Trophoblast cell (in vitro differentiated cells and primary cell): ENCODE results near the gene HMMR.

ENCODE experiments used
- DNase-seq, 2 donors: peaks; one replicate each; pipeline ENCODE4 v3.0.0-alpha.2; 2016
- H2AFZ ChIP-seq: 2 replicates; pipeline ENCODE4 v1.6.1; 2013; ENCODE audit warnings: low read length, moderate library complexity, mild to moderate bottlenecking; ENCODE audit not compliant: insufficient read depth, poor library complexity
- H2AK5ac ChIP-seq: 2 replicates; pipeline ENCODE4 v1.6.1; 2013; ENCODE audit warnings: mild to moderate bottlenecking, low read length
- H2BK120ac ChIP-seq: 2 replicates; pipeline ENCODE4 v1.6.1; 2013; ENCODE audit warnings: low read length, mild to moderate bottlenecking, moderate library complexity; ENCODE audit not compliant: insufficient read depth, poor library complexity
- H2BK12ac ChIP-seq: 2 replicates; pipeline ENCODE4 v1.6.1; 2013; ENCODE audit warnings: mild to moderate bottlenecking, low read length, moderate library complexity
- H2BK5ac ChIP-seq: 2 replicates; pipeline ENCODE4 v1.6.1; 2013; ENCODE audit warnings: low read length, low read depth, moderate library complexity, mild to moderate bottlenecking; ENCODE audit not compliant: poor library complexity
- H3K14ac ChIP-seq: 2 replicates; pipeline ENCODE4 v1.6.1; 2013; ENCODE audit warnings: mild to moderate bottlenecking, low read length
- H3K18ac ChIP-seq: 2 replicates; pipeline ENCODE4 v1.6.1; 2013; ENCODE audit warnings: mild to moderate bottlenecking, low read length
- H3K23ac ChIP-seq: 2 replicates; pipeline ENCODE4 v1.6.1; 2013; ENCODE audit warnings: low read length
- H3K27ac ChIP-seq: 2 replicates; pipeline ENCODE4 v1.5.1; 2013; ENCODE audit warnings: low read depth, mild to moderate bottlenecking, inconsistent platforms, low read length, moderate library complexity
- H3K27me3 ChIP-seq: 2 replicates; pipeline ENCODE4 v1.6.1; 2013; ENCODE audit warnings: inconsistent platforms, mild to moderate bottlenecking, low read length, moderate library complexity; ENCODE audit not compliant: insufficient read depth
- H3K36me3 ChIP-seq, 2 experiments: 1 replicate in 1 of 2; 2 replicates in 1 of 2; pipeline ENCODE4 v1.6.1; 2013; ENCODE audit warnings: low read length in 2 of 2, mild to moderate bottlenecking in 2 of 2, moderate library complexity in 1 of 2; ENCODE audit not compliant: insufficient read depth in 2 of 2, control insufficient read depth in 1 of 2
- H3K4ac ChIP-seq: 2 replicates; pipeline ENCODE4 v1.6.1; 2013; ENCODE audit warnings: low read depth, mild to moderate bottlenecking, low read length, moderate library complexity
- H3K4me1 ChIP-seq, 2 experiments: 1 replicate in 1 of 2; 2 replicates in 1 of 2; pipeline ENCODE4 v1.6.1; 2013; ENCODE audit warnings: low read length in 2 of 2, mild to moderate bottlenecking in 2 of 2, moderate library complexity in 1 of 2; ENCODE audit not compliant: insufficient read depth in 2 of 2, control insufficient read depth in 1 of 2
- H3K4me2 ChIP-seq: 2 replicates; pipeline ENCODE4 v1.6.1; 2013; ENCODE audit warnings: inconsistent platforms, mild to moderate bottlenecking, low read length, moderate library complexity
- H3K4me3 ChIP-seq: 2 replicates; pipeline ENCODE4 v1.5.1; 2013; ENCODE audit warnings: mild to moderate bottlenecking, low read depth, low read length, inconsistent platforms
- H3K79me1 ChIP-seq: one replicate; pipeline ENCODE4 v1.6.1; 2013; ENCODE audit warnings: low read length
- H3K79me2 ChIP-seq: 2 replicates; pipeline ENCODE4 v1.6.1; 2013; ENCODE audit warnings: low read length, mild to moderate bottlenecking; ENCODE audit not compliant: control insufficient read depth, insufficient read depth, poor library complexity
- H3K9ac ChIP-seq: 2 replicates; pipeline ENCODE4 v1.6.1; 2013; ENCODE audit warnings: mild to moderate bottlenecking, low read length
- H3K9me3 ChIP-seq: 2 replicates; pipeline ENCODE4 v1.6.1; 2013; ENCODE audit warnings: low read depth, mild to moderate bottlenecking, control low read depth, inconsistent platforms, low read length; ENCODE audit not compliant: insufficient read depth
- H4K12ac ChIP-seq: 2 replicates; pipeline ENCODE4 v1.6.1; 2013; ENCODE audit warnings: low read depth, mild to moderate bottlenecking, low read length, moderate library complexity
- H4K8ac ChIP-seq: 2 replicates; pipeline ENCODE4 v1.6.1; 2013; ENCODE audit warnings: low read depth, mild to moderate bottlenecking, low read length, moderate library complexity
- H4K91ac ChIP-seq: one replicate; pipeline ENCODE4 v1.6.1; 2013; ENCODE audit warnings: low read depth, mild to moderate bottlenecking, low read length, moderate library complexity
- WGBS: extraction: QIAGEN DNeasy Blood & Tissue Kit; methylation state at CpG from one replicate; pipeline ENCODE4 v1.1.7; 2013; ENCODE audit warnings: missing lambda C conversion rate; ENCODE audit not compliant: insufficient read length, insufficient coverage; ENCODE audit errors: extremely low coverage; 5-methylcytosine and 5-hydroxymethylcytosine counted together

HMMR gene

GRCh38 chr5:163503106-163504078 lies 43.0 kb downstream of the HMMR start:
- H3K27ac ChIP-seq = peak overlapping the region; percentile 55
- H3K79me2 ChIP-seq = peaks cover 5% of the 10 kb centered on the region
- no peak overlapping the region for H3K9ac ChIP-seq

GRCh38 chr5:163504079-163504931 lies 43.9 kb downstream of the HMMR start:
- no CpG with 5 or more reads among the region's 27 CpGs for WGBS
- no peak overlapping the region for H3K4ac ChIP-seq
- H3K14ac ChIP-seq = no peak overlapping the region

More at GRCh38 chr5:163503106-163504078, 43.0 kb downstream of the HMMR start:
- Histone ChIP-seq H4K8ac (peak overlapping the region; percentile 61), H3K36me3 (peaks cover 0 to 1% of the 10 kb centered on the region in 2 experiments), H4K91ac (no peak overlapping the region), H2BK120ac (no peak overlapping the region), H4K12ac (no peak overlapping the region), H2AK5ac (no peak overlapping the region), H3K4me2 (peak overlapping the region; percentile 75), H3K9me3 (no peaks in the 10 kb centered on the region), H3K79me1 (peaks cover 7% of the 10 kb centered on the region), H3K23ac (no peak overlapping the region), H3K18ac (no peak overlapping the region), H3K4me1 (peaks cover 0 to 3% of the 10 kb centered on the region in 2 experiments), H2BK12ac (no peak overlapping the region), H3K14ac (no peak overlapping the region), H2AFZ (peak overlapping the region; percentile 78), H3K4me3 (no peak overlapping the region), H3K27me3 (no peaks in the 10 kb centered on the region), H3K4ac (no peak overlapping the region), H2BK5ac (no peak overlapping the region)
- WGBS = no CpG with 5 or more reads among the region's 17 CpGs
- peak; percentile 54 to 86 for DNase-seq

GRCh38 chr5:163505049-163505367 lies 44.6 kb downstream of the HMMR start:
- no peak overlapping the region for H3K14ac ChIP-seq
- peaks cover 7% of the 10 kb centered on the region for H3K79me2 ChIP-seq
- H3K9ac ChIP-seq = no peak overlapping the region
- H3K36me3 ChIP-seq = peaks cover 0 to 1% of the 10 kb centered on the region in 2 experiments
- peak overlapping the region; percentile 72 for H2BK120ac ChIP-seq
- no peak overlapping the region for H2BK12ac ChIP-seq
- H3K23ac ChIP-seq = no peak overlapping the region
- H3K9me3 ChIP-seq = no peaks in the 10 kb centered on the region
- H3K27ac ChIP-seq = peak overlapping the region; percentile 33
- no peak for DNase-seq
- H3K4ac ChIP-seq = no peak overlapping the region
- peak overlapping the region; percentile 76 for H4K8ac ChIP-seq
- no peak overlapping the region for H4K91ac ChIP-seq
- H3K4me2 ChIP-seq = peak overlapping the region; percentile 75
- no CpG with 5 or more reads among the region's 7 CpGs for WGBS
- H2BK5ac ChIP-seq = peak overlapping the region; percentile 53
- H3K27me3 ChIP-seq = no peaks in the 10 kb centered on the region
- no peak overlapping the region for H3K18ac ChIP-seq
- H4K12ac ChIP-seq = peak overlapping the region; percentile 47
- H3K79me1 ChIP-seq = peaks cover 7% of the 10 kb centered on the region
- H2AK5ac ChIP-seq = no peak overlapping the region
- no peak overlapping the region for H3K4me3 ChIP-seq
- peaks cover 0 to 3% of the 10 kb centered on the region in 2 experiments for H3K4me1 ChIP-seq
- no peak overlapping the region for H2AFZ ChIP-seq

More at GRCh38 chr5:163504079-163504931, 43.9 kb downstream of the HMMR start:
- Histone ChIP-seq H4K91ac (no peak overlapping the region), H2BK120ac (no peak overlapping the region), H4K8ac (peak overlapping the region; percentile 63), H3K27me3 (no peaks in the 10 kb centered on the region), H2AK5ac (no peak overlapping the region), H2BK12ac (no peak overlapping the region), H3K9ac (no peak overlapping the region), H3K4me2 (peak overlapping the region; percentile 75), H4K12ac (peak overlapping the region; percentile 39), H3K36me3 (peaks cover 0 to 1% of the 10 kb centered on the region in 2 experiments), H3K4me3 (no peak overlapping the region), H3K27ac (peak overlapping the region; percentile 43), H2AFZ (no peak overlapping the region), H3K18ac (no peak overlapping the region), H3K9me3 (no peaks in the 10 kb centered on the region), H3K79me2 (peaks cover 7% of the 10 kb centered on the region), H2BK5ac (no peak overlapping the region), H3K4me1 (peaks cover 0 to 3% of the 10 kb centered on the region in 2 experiments), H3K79me1 (peaks cover 7% of the 10 kb centered on the region), H3K23ac (no peak overlapping the region)
- peak in 1 of 2 donors; percentile 21 for DNase-seq

- no peak within 1 kb of the TSS for H2BK12ac ChIP-seq
- no CpG with 5 or more reads among the region's 64 CpGs for WGBS
- H2AFZ ChIP-seq = peak within 1 kb of the TSS; percentile 93
- H3K14ac ChIP-seq = peak within 1 kb of the TSS; percentile 94
- peak within 1 kb of the TSS; percentile 47 for H4K12ac ChIP-seq
- H3K79me2 ChIP-seq = peaks cover 7% of the 10 kb centered on the region
- H3K4me3 ChIP-seq = peak within 1 kb of the TSS; percentile 88
- peak; percentile 96 for DNase-seq
- H2BK120ac ChIP-seq = peak within 1 kb of the TSS; percentile 90
- H2AK5ac ChIP-seq = no peak within 1 kb of the TSS
- peak within 1 kb of the TSS; percentile 96 for H3K4ac ChIP-seq
- H3K36me3 ChIP-seq = peaks cover 0 to 1% of the 10 kb centered on the region in 2 experiments
- no peaks in the 10 kb centered on the region for H3K9me3 ChIP-seq
- no peak within 1 kb of the TSS for H3K23ac ChIP-seq
- peak within 1 kb of the TSS; percentile 75 for H3K4me2 ChIP-seq
- peak within 1 kb of the TSS; percentile 95 for H3K27ac ChIP-seq
- H3K4me1 ChIP-seq = peaks cover 0 to 3% of the 10 kb centered on the region in 2 experiments
- peak within 1 kb of the TSS; percentile 93 for H3K9ac ChIP-seq
- peaks cover 7% of the 10 kb centered on the region for H3K79me1 ChIP-seq
- H3K27me3 ChIP-seq = no peaks in the 10 kb centered on the region
- peak within 1 kb of the TSS; percentile 89 for H4K91ac ChIP-seq
- peak within 1 kb of the TSS; percentile 94 for H3K18ac ChIP-seq
- peak within 1 kb of the TSS; percentile 92 for H4K8ac ChIP-seq
- H2BK5ac ChIP-seq = peak within 1 kb of the TSS; percentile 96
These were observed 45.1 kb downstream of the HMMR start, which contains the start of gene MAT2B for GRCh38 chr5:163505368-163506094. Gene MAT2B, plus strand, starts transcription at chr5:163505619. Its CDS starts 68 bp downstream, at chr5:163505687.
